ENCODE measurements around the gene SLIT3. TPM values are rescaled to one million over a fixed set of nuclear protein-coding genes. Genes with fewer than 3 reads are reported as not detected.

The SLIT3 gene
- total RNA-seq, 1 donor from 2014 or later: 3.1 TPM

DNA sequence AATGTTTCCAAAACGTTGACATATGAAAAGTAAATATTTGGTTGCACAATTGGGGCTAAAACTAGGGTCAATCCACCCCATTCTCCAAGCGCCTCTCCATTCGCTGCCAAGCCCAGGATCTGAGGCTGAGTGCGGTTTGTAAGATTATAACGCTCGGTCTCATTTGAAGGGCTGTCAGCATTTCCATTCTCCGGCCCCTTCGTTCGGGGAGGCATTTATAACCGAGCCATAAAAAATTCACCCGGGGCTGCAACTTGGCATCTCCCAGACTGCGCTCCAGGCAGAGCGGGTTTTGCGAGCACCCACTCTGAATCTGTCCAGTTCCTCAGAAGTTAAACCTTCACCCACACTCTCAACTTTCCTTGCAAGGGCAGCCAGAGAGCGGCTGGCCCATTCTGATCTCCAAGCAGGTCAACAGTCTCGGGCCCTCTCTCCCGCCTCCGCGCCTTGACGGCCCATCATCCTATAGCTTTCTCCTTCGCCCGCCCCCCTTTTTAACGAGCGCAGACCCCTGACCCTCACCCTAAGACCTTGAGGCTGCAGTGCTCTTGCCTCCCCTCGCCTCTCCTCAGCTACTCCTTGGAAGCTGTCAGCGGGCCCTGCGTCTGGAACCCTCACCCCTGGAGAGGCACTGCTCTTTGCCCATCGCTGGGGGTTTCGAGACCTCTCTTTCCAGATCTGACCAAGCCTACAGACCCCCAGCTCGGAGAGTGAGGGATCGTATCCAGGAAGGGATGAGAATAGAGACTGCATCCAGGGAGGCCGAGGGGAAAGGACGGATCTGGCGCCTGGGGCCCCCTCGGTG is 1.1 kb downstream of the SLIT3 start:
- TF ChIP-seq, protein P1, sequence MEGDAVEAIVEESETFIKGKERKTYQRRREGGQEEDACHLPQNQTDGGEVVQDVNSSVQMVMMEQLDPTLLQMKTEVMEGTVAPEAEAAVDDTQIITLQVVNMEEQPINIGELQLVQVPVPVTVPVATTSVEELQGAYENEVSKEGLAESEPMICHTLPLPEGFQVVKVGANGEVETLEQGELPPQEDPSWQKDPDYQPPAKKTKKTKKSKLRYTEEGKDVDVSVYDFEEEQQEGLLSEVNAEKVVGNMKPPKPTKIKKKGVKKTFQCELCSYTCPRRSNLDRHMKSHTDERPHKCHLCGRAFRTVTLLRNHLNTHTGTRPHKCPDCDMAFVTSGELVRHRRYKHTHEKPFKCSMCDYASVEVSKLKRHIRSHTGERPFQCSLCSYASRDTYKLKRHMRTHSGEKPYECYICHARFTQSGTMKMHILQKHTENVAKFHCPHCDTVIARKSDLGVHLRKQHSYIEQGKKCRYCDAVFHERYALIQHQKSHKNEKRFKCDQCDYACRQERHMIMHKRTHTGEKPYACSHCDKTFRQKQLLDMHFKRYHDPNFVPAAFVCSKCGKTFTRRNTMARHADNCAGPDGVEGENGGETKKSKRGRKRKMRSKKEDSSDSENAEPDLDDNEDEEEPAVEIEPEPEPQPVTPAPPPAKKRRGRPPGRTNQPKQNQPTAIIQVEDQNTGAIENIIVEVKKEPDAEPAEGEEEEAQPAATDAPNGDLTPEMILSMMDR (conservative IDR thresholded peaks at IDR 0.05; ENCODE audit: low read depth, low read length): no peak
- DNase-seq (ENCODE audit: low read depth): no peak
- H3K4me3 ChIP-seq (ENCODE audit: low read depth, low read length): peak overlapping the region; percentile 34

DNA sequence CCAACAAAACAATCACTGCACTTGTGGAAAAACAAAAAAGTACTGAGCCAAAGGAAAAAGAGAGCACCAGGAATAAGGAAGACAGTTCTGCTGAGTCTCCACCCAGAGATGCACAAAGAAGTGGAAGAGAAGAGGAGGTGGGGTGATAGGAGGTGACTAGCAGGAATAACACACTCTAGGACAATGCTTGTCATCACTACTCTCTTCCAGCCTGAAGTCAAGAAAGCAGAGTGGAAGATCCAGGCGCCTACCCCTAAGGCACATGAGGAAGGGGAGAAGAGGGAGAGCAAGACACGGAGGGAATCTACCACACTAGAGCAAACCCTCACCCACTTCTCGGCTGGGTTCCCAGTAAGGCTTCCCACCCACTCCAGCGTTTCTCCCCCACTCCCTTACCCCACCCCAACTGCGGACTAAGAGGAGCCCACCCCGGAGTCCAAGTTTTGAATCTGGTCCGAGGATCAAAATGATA is 1.7 kb downstream of the SLIT3 start:
- TF ChIP-seq, protein P1 (conservative IDR thresholded peaks at IDR 0.05; ENCODE audit: low read depth, low read length): no peak
- no peak overlapping the region for H3K4me3 ChIP-seq (ENCODE audit: low read depth, low read length)
- DNase-seq (ENCODE audit: low read depth): no peak

DNA sequence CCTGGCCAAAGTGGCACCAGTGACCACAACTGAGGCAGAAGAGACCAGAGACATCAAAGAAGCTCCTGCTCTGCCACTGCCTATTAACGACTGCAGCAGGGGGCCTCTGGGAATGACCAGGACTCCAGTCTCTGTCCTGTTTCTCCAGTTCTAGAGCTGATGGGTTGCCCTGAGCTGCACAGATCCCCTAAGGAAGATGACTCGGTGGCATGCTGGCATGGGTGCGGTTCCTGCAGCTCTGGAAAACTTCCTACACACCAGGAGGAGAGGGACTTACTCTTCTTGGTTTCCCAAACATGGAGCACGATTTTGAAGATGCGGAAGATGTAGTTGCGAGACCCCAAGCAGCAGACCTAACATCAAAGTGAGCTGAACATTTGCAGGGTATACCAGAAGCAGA is 2.7 kb downstream of the SLIT3 start:
- no peak overlapping the region for H3K4me3 ChIP-seq (ENCODE audit: low read depth, low read length)
- TF ChIP-seq, protein P1 (conservative IDR thresholded peaks at IDR 0.05; ENCODE audit: low read depth, low read length): no peak
- DNase-seq (ENCODE audit: low read depth): no peak

DNA sequence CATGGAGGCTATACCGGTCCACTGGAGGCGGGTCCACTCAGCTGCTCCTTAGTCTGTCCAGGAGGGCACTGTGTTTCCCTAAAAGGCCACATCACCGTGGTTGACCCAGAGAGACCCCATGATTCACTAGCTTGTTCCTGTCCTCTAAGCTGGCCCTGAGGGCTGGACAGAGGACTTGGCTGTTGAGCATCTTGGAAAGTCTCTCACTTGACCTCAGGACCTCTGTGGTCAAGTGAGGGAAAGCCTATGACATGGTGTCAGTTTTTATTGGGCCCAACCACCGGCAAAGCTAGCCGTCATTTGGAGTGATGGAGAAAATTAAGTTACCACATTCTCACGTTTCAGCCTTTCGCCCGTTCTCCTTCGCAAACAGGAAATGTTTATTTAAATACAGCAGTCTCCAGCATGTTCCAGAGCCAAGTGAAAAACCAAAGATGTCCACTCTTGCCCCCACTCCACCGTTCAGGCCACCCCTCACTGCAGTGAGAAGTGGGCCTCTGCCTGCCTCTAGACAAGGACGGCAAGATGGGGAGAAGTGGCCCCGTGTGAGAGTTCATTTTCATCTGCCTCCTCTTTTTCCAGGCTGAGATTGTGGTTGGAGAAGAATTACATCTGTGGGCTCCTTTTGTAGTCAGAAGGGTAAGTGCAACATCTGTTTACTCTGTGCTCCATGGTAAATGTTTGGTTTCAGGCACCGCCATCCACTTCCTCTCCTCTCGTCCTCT is 4.4 kb downstream of the SLIT3 start:
- no peak for DNase-seq (ENCODE audit: low read depth)
- no peak overlapping the region for H3K4me3 ChIP-seq (ENCODE audit: low read depth, low read length)
- TF ChIP-seq, protein P1 (conservative IDR thresholded peaks at IDR 0.05; ENCODE audit: low read depth, low read length): no peak

DNA sequence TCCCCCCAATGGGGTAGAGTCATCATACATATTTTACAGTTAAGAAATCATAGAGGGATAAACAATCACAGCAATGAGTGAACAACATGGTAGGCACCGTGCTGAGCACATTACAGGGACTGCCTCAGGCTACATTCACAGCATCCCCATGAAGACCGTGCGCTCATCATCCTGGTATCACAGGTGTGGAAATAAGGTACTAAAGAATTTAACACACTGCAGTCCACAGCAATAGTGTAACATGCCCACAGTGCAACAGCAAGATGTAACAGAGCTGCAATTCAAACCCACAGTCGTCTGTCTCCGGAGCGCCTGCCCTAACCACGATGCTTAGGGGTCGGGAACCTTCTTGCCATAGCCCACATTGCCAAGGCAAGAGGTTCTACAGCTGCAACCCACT is 5.6 kb downstream of the SLIT3 start:
- TF ChIP-seq, protein P1 (conservative IDR thresholded peaks at IDR 0.05; ENCODE audit: low read depth, low read length): no peak
- DNase-seq (ENCODE audit: low read depth): no peak
- no peak overlapping the region for H3K4me3 ChIP-seq (ENCODE audit: low read depth, low read length)

DNA sequence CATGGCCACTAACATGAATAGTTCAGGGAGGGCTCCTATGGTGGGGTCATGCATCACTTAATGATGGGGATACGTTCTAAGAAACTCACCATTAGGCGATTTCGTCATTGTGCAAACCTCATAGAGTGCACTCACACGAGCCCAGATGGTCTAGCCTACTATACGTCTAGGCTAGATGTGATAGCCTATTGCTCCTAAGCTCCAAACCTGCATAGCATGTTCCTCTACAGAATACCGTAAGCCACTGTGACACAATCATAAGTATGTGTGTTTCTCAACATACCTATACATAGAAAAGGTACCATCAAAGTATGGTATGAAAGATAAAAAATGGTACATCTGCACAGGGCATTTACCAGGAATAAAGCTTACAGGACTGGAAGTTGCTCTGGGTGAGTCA is 6.3 kb downstream of the SLIT3 start:
- TF ChIP-seq, protein P1 (conservative IDR thresholded peaks at IDR 0.05; ENCODE audit: low read depth, low read length): no peak

More for the DNA sequence above, 6.3 kb downstream of the SLIT3 start:
- no peak overlapping the region for H3K4me3 ChIP-seq (ENCODE audit: low read depth, low read length)
- no peak for DNase-seq (ENCODE audit: low read depth)
